Skeletal muscle tissue (tissue), 4 donors: Measurements from ENCODE around the gene FFAR3. TPM values are rescaled to one million over a fixed set of nuclear protein-coding genes. Genes with fewer than 3 reads are reported as not detected.
"Not testable (repeated sequence)": the region's sequence is repeated elsewhere in the genome, so short reads cannot be mapped to it uniquely, and the experiment has no call there.

Experiments
- H3K27ac ChIP-seq: one replicate; pipeline ENCODE4 v1.7.0; 2013; ENCODE audit warnings: mild to moderate bottlenecking, low read depth, low read length, inconsistent platforms
- H3K27me3 ChIP-seq, 3 donors: one replicate each; pipeline ENCODE4 v1.7.0; 2013; ENCODE audit warnings: low read length in 3 of 3; ENCODE audit not compliant: control insufficient read depth in 3 of 3, insufficient read depth in 3 of 3
- H3K36me3 ChIP-seq, 3 donors: one replicate each; pipeline ENCODE4 v1.7.0; 2013; ENCODE audit warnings: low read length in 3 of 3; ENCODE audit not compliant: control insufficient read depth in 3 of 3, insufficient read depth in 3 of 3
- H3K4me1 ChIP-seq, 3 donors: one replicate each; pipeline ENCODE4 v1.7.0; 2013; ENCODE audit warnings: low read length in 3 of 3, mild to moderate bottlenecking in 3 of 3; ENCODE audit not compliant: control insufficient read depth in 3 of 3, insufficient read depth in 3 of 3
- H3K4me3 ChIP-seq, 3 donors: one replicate each; pipeline ENCODE4 v1.7.0; 2013; ENCODE audit warnings: low read length in 3 of 3
- H3K9ac ChIP-seq, 3 donors: one replicate each; pipeline ENCODE4 v1.7.0; 2013; ENCODE audit warnings: low read length in 3 of 3, mild to moderate bottlenecking in 3 of 3, moderate library complexity in 2 of 3, low read depth in 1 of 3
- H3K9me3 ChIP-seq, 3 donors: one replicate each; pipeline ENCODE4 v1.7.0; 2013; ENCODE audit warnings: low read length in 3 of 3; ENCODE audit not compliant: control insufficient read depth in 3 of 3
- total RNA-seq: library from RNA; depleted of rRNA; stranded (reverse); fragments of >200 nt; gene quantifications from one replicate; pipeline ENCODE4 v1.2.3, GENCODE V29; 2014
- donor health status: Osteomylitis.

FFAR3 gene
- total RNA-seq, 1 donor from 2014 or later = not detected

DNA sequence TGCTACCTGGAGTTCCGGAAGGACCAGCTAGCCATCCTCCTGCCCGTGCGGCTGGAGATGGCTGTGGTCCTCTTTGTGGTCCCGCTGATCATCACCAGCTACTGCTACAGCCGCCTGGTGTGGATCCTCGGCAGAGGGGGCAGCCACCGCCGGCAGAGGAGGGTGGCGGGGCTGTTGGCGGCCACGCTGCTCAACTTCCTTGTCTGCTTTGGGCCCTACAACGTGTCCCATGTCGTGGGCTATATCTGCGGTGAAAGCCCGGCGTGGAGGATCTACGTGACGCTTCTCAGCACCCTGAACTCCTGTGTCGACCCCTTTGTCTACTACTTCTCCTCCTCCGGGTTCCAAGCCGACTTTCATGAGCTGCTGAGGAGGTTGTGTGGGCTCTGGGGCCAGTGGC lies 1.1 kb downstream of the FFAR3 start:
- not testable (repeated sequence) for H3K27ac ChIP-seq, H3K36me3 ChIP-seq, H3K4me1 ChIP-seq, H3K9me3 ChIP-seq, H3K27me3 ChIP-seq, H3K4me3 ChIP-seq, H3K9ac ChIP-seq

DNA sequence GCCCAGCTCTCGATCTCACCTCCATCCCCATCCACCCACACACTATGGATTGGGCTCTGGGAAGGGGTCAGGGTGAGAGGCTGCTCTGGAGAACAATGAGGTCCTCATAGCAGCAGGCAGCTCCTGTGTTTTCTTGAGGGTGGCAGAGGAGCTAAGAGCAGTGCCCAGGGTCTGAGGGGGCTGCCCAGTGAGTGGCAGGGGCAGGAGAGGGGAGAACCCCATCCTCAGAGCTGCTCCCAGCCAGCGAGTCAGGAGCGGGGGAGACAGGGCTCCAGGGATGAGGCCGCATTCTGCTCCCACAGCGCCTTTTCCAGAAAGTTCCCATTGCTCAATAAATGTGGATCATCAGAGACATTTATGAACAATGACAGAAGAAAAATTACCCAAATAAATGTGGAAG lies 1.8 kb downstream of the FFAR3 start:
- not testable (repeated sequence) for H3K4me1 ChIP-seq, H3K27me3 ChIP-seq, H3K4me3 ChIP-seq, H3K9ac ChIP-seq, H3K9me3 ChIP-seq, H3K36me3 ChIP-seq, H3K27ac ChIP-seq

DNA sequence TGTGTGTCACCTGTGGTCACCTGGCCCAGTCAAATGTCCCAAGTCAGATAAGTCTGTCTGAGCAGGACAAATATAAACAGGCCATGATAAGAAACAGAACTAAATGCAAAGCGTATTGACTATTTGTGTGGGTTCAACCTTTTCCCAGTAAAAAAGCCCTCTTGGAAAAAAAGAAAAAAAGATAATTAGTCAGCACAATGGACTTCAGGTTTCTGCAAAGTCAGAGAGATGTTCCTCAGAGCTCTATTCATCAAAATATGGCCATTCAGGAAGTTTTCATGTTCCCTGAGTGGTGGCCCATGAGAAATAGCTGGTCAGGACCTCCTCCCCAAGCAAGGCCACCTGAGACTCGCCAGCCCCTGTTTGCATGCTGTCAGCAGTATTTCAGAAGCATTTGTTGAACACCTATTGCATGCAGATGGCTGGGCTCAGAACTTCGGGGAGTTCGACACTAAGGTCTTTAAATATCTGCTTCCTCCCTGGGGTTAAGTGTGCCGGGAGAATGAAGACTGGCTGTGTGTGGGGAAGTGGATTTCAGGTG lies 2.7 kb downstream of the FFAR3 start:
- H3K9me3 ChIP-seq = no peaks in the 10 kb centered on the region
- no peak overlapping the region for H3K27ac ChIP-seq
- H3K4me1 ChIP-seq = peaks cover 0 to 3% (median 2%) of the 10 kb centered on the region in 3 donors
- peaks cover 0 to 6% (median 3%) of the 10 kb centered on the region in 3 donors for H3K27me3 ChIP-seq
- no peak overlapping the region for H3K4me3 ChIP-seq
- H3K9ac ChIP-seq = no peak overlapping the region
- no peaks in the 10 kb centered on the region for H3K36me3 ChIP-seq

GRCh38 chr19:35362261-35363000 lies 4.2 kb downstream of the FFAR3 start:
- Histone ChIP-seq H3K36me3 (no peaks in the 10 kb centered on the region), H3K27me3 (peaks cover 0 to 4% (median 3%) of the 10 kb centered on the region in 3 donors), H3K4me1 (peaks cover 0 to 3% (median 2%) of the 10 kb centered on the region in 3 donors), H3K4me3 (no peak overlapping the region), H3K9ac (no peak overlapping the region), H3K9me3 (no peaks in the 10 kb centered on the region), H3K27ac (no peak overlapping the region)

- Histone ChIP-seq H3K9me3 (no peaks in the 10 kb centered on the region), H3K4me3 (no peak overlapping the region), H3K36me3 (no peaks in the 10 kb centered on the region), H3K4me1 (no peaks in the 10 kb centered on the region), H3K27ac (no peak overlapping the region), H3K9ac (no peak overlapping the region), H3K27me3 (peaks cover 0 to 3% (median 2%) of the 10 kb centered on the region in 3 donors)
Measured at GRCh38 chr19:35363001-35363590, 4.8 kb downstream of the FFAR3 start.

- Histone ChIP-seq H3K9ac (no peak overlapping the region), H3K36me3 (no peaks in the 10 kb centered on the region), H3K9me3 (no peaks in the 10 kb centered on the region), H3K4me1 (no peaks in the 10 kb centered on the region), H3K27me3 (peaks cover 0 to 3% (median 0%) of the 10 kb centered on the region in 3 donors), H3K27ac (no peak overlapping the region), H3K4me3 (no peak overlapping the region)
Measured at GRCh38 chr19:35363711-35364425, 5.6 kb downstream of the FFAR3 start.

GRCh38 chr19:35365303-35365702 lies 7.0 kb downstream of the FFAR3 start:
- H3K27me3 ChIP-seq = peaks cover 0 to 3% (median 0%) of the 10 kb centered on the region in 3 donors
- no peaks in the 10 kb centered on the region for H3K9me3 ChIP-seq
- no peak overlapping the region for H3K9ac ChIP-seq
- no peak overlapping the region for H3K4me3 ChIP-seq
- no peaks in the 10 kb centered on the region for H3K4me1 ChIP-seq
- H3K36me3 ChIP-seq = no peaks in the 10 kb centered on the region
- no peak overlapping the region for H3K27ac ChIP-seq

DNA sequence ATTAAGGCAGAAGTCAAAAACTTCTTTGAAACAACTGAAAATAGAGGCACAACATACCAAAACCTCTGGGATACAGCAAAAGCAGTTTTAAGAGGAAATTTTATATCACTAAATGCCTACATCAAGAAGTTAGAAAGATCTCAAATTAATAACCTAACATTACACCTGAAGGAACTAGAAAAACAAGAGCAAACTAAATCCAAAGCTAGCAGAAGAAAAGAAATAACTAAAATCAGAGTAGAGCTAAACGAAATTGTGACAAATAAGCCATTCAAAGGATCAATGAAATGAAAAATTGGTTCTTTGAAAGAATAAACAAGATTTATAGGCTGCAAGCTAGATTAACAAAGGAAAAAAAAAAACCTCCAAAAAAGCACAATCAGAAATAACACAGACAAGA lies 10.1 kb downstream of the FFAR3 start:
- H3K27ac ChIP-seq = no peak overlapping the region
- H3K27me3 ChIP-seq = peaks cover 0 to 3% (median 2%) of the 10 kb centered on the region in 3 donors
- H3K4me3 ChIP-seq = no peak overlapping the region
- no peaks in the 10 kb centered on the region for H3K36me3 ChIP-seq
- H3K4me1 ChIP-seq = no peaks in the 10 kb centered on the region
- no peak overlapping the region for H3K9ac ChIP-seq
- no peaks in the 10 kb centered on the region for H3K9me3 ChIP-seq

GRCh38 chr19:35369522-35369921 lies 11.3 kb downstream of the FFAR3 start:
- no peak overlapping the region for H3K4me3 ChIP-seq
- no peaks in the 10 kb centered on the region for H3K36me3 ChIP-seq
- no peak overlapping the region for H3K27ac ChIP-seq
- H3K9me3 ChIP-seq = no peaks in the 10 kb centered on the region
- H3K9ac ChIP-seq = no peak overlapping the region
- no peaks in the 10 kb centered on the region for H3K4me1 ChIP-seq
- H3K27me3 ChIP-seq = peaks cover 0 to 6% (median 3%) of the 10 kb centered on the region in 3 donors

- no peak within 1 kb of the TSS for H3K9ac ChIP-seq
- H3K27ac ChIP-seq = no peak within 1 kb of the TSS
- H3K36me3 ChIP-seq = no peaks in the 10 kb centered on the region
- no peaks in the 10 kb centered on the region for H3K9me3 ChIP-seq
- H3K27me3 ChIP-seq = peaks cover 0 to 6% (median under 1%) of the 10 kb centered on the region in 3 donors
- H3K4me1 ChIP-seq = no peaks in the 10 kb centered on the region
- H3K4me3 ChIP-seq = no peak within 1 kb of the TSS
Measured at GRCh38 chr19:35370722-35371121, 12.5 kb downstream of the FFAR3 start, which contains the start of gene GPR42. GPR42 (plus strand) TSS chr19:35371068; CDS start chr19:35371360, 292 bp downstream.
